Neural cell (in vitro differentiated cells): ENCODE data around the gene NT5DC3. TPM values are rescaled to one million over a fixed set of nuclear protein-coding genes. Genes with fewer than 3 reads are reported as not detected.

Source experiments
- H2AFZ ChIP-seq: fragments of 200-600, 300-800 bp; sonication (generic), shearing (Covaris generic); 2 replicates; pipeline ENCODE4 v1.6.0; 2014; ENCODE audit warnings: low read depth, mild to moderate bottlenecking, antibody characterized with exemption, low read length, moderate library complexity
- H3F3A ChIP-seq: fragments of 200-600 bp; shearing (Covaris generic); 2 replicates; pipeline ENCODE4 v1.6.1; 2016; ENCODE audit warnings: mild to moderate bottlenecking, moderate library complexity, mixed read lengths, antibody characterized with exemption, low read length; ENCODE audit not compliant: insufficient read depth, poor library complexity, severe bottlenecking
- H3K27ac ChIP-seq: fragments of 200-600, 300-800 bp; sonication (generic), shearing (Covaris generic); 2 replicates; pipeline ENCODE4 v1.5.1; 2014; ENCODE audit warnings: mild to moderate bottlenecking, low read length, moderate library complexity
- H3K27me3 ChIP-seq: fragments of 300-800, 200-600 bp; sonication (generic), shearing (Covaris generic); 2 replicates; pipeline ENCODE4 v1.6.0; 2014; ENCODE audit warnings: mild to moderate bottlenecking, low read depth, low read length, moderate library complexity; ENCODE audit not compliant: insufficient read depth
- H3K36me3 ChIP-seq: fragments of 300-800, 200-600 bp; sonication (generic), shearing (Covaris generic); 2 replicates; pipeline ENCODE4 v1.5.1; 2014; ENCODE audit warnings: mild to moderate bottlenecking, antibody characterized with exemption, low read length, moderate library complexity; ENCODE audit not compliant: insufficient read depth
- H3K4me2 ChIP-seq: fragments of 300-800, 200-600 bp; sonication (generic), shearing (Covaris generic); 2 replicates; pipeline ENCODE4 v1.6.0; 2014; ENCODE audit warnings: mild to moderate bottlenecking, low read length
- H3K4me3 ChIP-seq: fragments of 300-800, 200-600 bp; sonication (generic), shearing (Covaris generic); 2 replicates; pipeline ENCODE4 v1.5.1; 2014; ENCODE audit warnings: mild to moderate bottlenecking, low read length, moderate library complexity
- H3K79me2 ChIP-seq: fragments of 200-600 bp; shearing (Covaris generic); replicated peaks from 2 replicates; pipeline ENCODE4 v1.6.0; 2014; ENCODE audit warnings: mild to moderate bottlenecking, low read length, moderate library complexity; ENCODE audit not compliant: insufficient read depth
- H3K9ac ChIP-seq: fragments of 300-800, 200-600 bp; sonication (generic), shearing (Covaris generic); 2 replicates; pipeline ENCODE4 v1.6.1; 2016; ENCODE audit warnings: mild to moderate bottlenecking, low read length, mixed read lengths
- H3K9me2 ChIP-seq: fragments of 200-600 bp; shearing (Covaris generic); 2 replicates; pipeline ENCODE4 v1.6.1; 2016; ENCODE audit warnings: mild to moderate bottlenecking, low read length, mixed read lengths; ENCODE audit not compliant: insufficient read depth
- H3K9me3 ChIP-seq: fragments of 200-600, 300-800 bp; sonication (generic), shearing (Covaris generic); 2 replicates; pipeline ENCODE4 v1.6.1; 2016; ENCODE audit warnings: mild to moderate bottlenecking, mixed run types, low read length, moderate library complexity, mixed read lengths
- H4K20me1 ChIP-seq: fragments of 200-600 bp; shearing (Covaris generic); 2 replicates; pipeline ENCODE4 v1.6.1; 2016; ENCODE audit warnings: mild to moderate bottlenecking, mixed run types; ENCODE audit not compliant: insufficient read depth
- EP300 ChIP-seq: fragments of 450-650 bp; conservative IDR thresholded peaks from 2 replicates; pipeline ENCODE4 v1.6.1; 2014; ENCODE audit warnings: antibody characterized with exemption, mild to moderate bottlenecking, moderate library complexity; ENCODE audit not compliant: poor library complexity, severe bottlenecking
- EZH2 ChIP-seq: fragments of 200-600, 300-800 bp; shearing (Covaris generic), sonication (generic); IDR thresholded peaks from 2 replicates; pipeline ENCODE4 v1.6.1; 2014; ENCODE audit warnings: antibody characterized with exemption, low read length, borderline replicate concordance, mild to moderate bottlenecking; ENCODE audit not compliant: insufficient read depth, poor library complexity, severe bottlenecking
- MXI1 ChIP-seq: fragments of 450-650 bp; conservative IDR thresholded peaks from 2 replicates; pipeline ENCODE4 v1.6.1; 2014; ENCODE audit warnings: antibody characterized with exemption, mild to moderate bottlenecking; ENCODE audit not compliant: poor library complexity, severe bottlenecking
- POLR2AphosphoS5 ChIP-seq: IDR thresholded peaks from 2 replicates; pipeline ENCODE4 v1.6.1; 2012
- RAD21 ChIP-seq: fragments of 450-650 bp; conservative IDR thresholded peaks from 2 replicates; pipeline ENCODE4 v1.6.1; 2014; ENCODE audit warnings: antibody characterized with exemption, mild to moderate bottlenecking, moderate library complexity
- SMC3 ChIP-seq: fragments of 450-650 bp; conservative IDR thresholded peaks from 2 replicates; pipeline ENCODE4 v1.6.1; 2014; ENCODE audit warnings: antibody characterized with exemption, mild to moderate bottlenecking, moderate library complexity; ENCODE audit not compliant: poor library complexity
- TAF1 ChIP-seq: IDR thresholded peaks from 2 replicates; pipeline ENCODE4 v1.6.1; 2012; ENCODE audit warnings: low read depth
- polyA plus RNA-seq: library from polyadenylated mRNA; depleted of rRNA; stranded (reverse); fragments of >200 nt; gene quantifications from 2 replicates; pipeline ENCODE4 v1.2.3, GENCODE V29; 2014
- TF ChIP-seq, protein P1 (sequence below): fragments of 450-650 bp; IDR thresholded peaks from 2 replicates; pipeline ENCODE4 v1.5.1; 2014; ENCODE audit warnings: antibody characterized with exemption, mild to moderate bottlenecking, moderate library complexity; ENCODE audit not compliant: poor library complexity, severe bottlenecking
- TF ChIP-seq, protein P2 (sequence below): IDR thresholded peaks from 2 replicates; pipeline ENCODE4 v1.6.1; 2012; ENCODE audit warnings: borderline replicate concordance

Gene NT5DC3
- polyA plus RNA-seq, 1 donor from 2014 or later, result 4.0 TPM

DNA sequence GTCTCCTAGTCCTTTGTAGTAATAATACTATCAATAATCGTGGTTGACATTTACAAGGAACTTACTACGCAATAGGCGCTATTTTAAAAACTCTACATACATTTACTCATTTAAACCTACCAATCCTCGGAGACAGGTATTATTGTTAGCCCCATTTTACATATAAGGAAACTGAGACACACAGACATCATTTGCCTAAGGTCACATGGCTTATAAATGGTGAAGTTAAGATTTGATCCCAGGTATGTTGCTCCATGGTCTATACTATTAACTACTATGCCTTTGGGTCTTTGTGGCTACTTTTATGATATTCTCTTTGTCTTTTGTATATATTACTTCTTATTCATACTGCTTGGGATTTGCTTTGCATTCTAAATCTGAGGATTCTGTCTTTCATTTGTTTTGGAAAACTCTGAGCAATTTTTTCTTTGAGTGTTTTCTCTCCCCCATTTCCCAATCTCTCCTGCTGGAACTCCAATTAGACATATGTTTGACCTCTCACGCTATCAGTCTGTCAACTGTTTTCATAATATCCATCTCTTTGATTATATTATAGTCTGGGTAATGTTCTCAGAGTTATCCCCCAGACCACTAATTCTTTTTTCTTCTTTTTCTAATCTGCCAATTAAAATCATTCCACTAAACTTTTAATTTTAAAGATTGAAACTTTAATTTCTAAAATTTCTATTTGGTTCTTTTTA is 10.9 kb downstream of the NT5DC3 start:
- Histone ChIP-seq H3K79me2 (no peaks in the 10 kb centered on the region), H3K36me3 (no peaks in the 10 kb centered on the region), H3K27ac (no peak overlapping the region), H3K9me3 (no peaks in the 10 kb centered on the region), H3F3A (no peaks in the 10 kb centered on the region), H2AFZ (no peak overlapping the region), H4K20me1 (no peaks in the 10 kb centered on the region), H3K4me3 (no peak overlapping the region), H3K9me2 (no peaks in the 10 kb centered on the region), H3K27me3 (no peaks in the 10 kb centered on the region), H3K9ac (no peak overlapping the region), H3K4me2 (no peak overlapping the region)
- TF ChIP-seq EP300, result no peak
- TF ChIP-seq, protein P1, sequence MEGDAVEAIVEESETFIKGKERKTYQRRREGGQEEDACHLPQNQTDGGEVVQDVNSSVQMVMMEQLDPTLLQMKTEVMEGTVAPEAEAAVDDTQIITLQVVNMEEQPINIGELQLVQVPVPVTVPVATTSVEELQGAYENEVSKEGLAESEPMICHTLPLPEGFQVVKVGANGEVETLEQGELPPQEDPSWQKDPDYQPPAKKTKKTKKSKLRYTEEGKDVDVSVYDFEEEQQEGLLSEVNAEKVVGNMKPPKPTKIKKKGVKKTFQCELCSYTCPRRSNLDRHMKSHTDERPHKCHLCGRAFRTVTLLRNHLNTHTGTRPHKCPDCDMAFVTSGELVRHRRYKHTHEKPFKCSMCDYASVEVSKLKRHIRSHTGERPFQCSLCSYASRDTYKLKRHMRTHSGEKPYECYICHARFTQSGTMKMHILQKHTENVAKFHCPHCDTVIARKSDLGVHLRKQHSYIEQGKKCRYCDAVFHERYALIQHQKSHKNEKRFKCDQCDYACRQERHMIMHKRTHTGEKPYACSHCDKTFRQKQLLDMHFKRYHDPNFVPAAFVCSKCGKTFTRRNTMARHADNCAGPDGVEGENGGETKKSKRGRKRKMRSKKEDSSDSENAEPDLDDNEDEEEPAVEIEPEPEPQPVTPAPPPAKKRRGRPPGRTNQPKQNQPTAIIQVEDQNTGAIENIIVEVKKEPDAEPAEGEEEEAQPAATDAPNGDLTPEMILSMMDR, result no peak
- TF ChIP-seq EZH2, result no peak
- no peak for TF ChIP-seq SMC3
- TF ChIP-seq TAF1, result no peak
- TF ChIP-seq MXI1, result no peak
- TF ChIP-seq, protein P2, sequence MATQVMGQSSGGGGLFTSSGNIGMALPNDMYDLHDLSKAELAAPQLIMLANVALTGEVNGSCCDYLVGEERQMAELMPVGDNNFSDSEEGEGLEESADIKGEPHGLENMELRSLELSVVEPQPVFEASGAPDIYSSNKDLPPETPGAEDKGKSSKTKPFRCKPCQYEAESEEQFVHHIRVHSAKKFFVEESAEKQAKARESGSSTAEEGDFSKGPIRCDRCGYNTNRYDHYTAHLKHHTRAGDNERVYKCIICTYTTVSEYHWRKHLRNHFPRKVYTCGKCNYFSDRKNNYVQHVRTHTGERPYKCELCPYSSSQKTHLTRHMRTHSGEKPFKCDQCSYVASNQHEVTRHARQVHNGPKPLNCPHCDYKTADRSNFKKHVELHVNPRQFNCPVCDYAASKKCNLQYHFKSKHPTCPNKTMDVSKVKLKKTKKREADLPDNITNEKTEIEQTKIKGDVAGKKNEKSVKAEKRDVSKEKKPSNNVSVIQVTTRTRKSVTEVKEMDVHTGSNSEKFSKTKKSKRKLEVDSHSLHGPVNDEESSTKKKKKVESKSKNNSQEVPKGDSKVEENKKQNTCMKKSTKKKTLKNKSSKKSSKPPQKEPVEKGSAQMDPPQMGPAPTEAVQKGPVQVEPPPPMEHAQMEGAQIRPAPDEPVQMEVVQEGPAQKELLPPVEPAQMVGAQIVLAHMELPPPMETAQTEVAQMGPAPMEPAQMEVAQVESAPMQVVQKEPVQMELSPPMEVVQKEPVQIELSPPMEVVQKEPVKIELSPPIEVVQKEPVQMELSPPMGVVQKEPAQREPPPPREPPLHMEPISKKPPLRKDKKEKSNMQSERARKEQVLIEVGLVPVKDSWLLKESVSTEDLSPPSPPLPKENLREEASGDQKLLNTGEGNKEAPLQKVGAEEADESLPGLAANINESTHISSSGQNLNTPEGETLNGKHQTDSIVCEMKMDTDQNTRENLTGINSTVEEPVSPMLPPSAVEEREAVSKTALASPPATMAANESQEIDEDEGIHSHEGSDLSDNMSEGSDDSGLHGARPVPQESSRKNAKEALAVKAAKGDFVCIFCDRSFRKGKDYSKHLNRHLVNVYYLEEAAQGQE, result no peak
- TF ChIP-seq RAD21, result no peak
- no peak for TF ChIP-seq POLR2AphosphoS5

DNA sequence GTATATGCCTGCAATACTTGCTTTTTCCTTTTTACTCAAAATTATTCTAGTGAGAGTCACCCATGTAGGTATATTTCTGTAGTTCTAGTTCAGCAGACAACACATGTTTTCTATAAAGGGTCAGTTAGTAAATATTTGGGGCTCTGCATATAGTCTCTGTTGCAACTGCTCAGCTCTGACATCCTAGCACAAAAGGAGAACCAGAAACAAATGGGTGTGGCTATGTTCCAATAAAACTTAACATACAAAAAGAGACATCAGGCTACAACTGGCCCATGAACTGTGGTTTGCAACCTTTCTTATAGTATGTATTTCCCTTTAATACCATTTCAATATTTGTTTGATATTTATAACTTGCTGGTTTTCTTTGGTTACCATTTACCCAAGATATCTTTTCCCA is 11.9 kb downstream of the NT5DC3 start:
- H3K36me3 ChIP-seq, result no peaks in the 10 kb centered on the region
- H4K20me1 ChIP-seq, result no peaks in the 10 kb centered on the region
- TF ChIP-seq, protein P1, result no peak
- TF ChIP-seq MXI1 (no peak), SMC3 (no peak), EP300 (no peak), POLR2AphosphoS5 (no peak), RAD21 (no peak), EZH2 (no peak), TAF1 (no peak)
- TF ChIP-seq, protein P2, result no peak
- no peaks in the 10 kb centered on the region for H3K79me2 ChIP-seq
- no peak overlapping the region for H3K4me3 ChIP-seq
- no peak overlapping the region for H3K4me2 ChIP-seq
- H3K9ac ChIP-seq, result no peak overlapping the region
- H3K9me3 ChIP-seq, result no peaks in the 10 kb centered on the region
- no peaks in the 10 kb centered on the region for H3K27me3 ChIP-seq
- H3F3A ChIP-seq, result no peaks in the 10 kb centered on the region
- no peak overlapping the region for H3K27ac ChIP-seq
- H3K9me2 ChIP-seq, result no peaks in the 10 kb centered on the region
- no peak overlapping the region for H2AFZ ChIP-seq
